Stimulated activated CD8-positive, alpha-beta memory T cell treated with anti-CD3 and anti-CD28 coated beads, Interleukin-12 subunit alpha, Interleukin-12 subunit beta, amount 100 ng/mL, for 4 hours (primary cell): ENCODE results near the gene ALG3.
A peak's percentile ranks its signal among the peaks of the same experiment; 100 is the strongest.

ENCODE experiments used
- DNase-seq: peaks from one replicate; pipeline ENCODE4 v3.0.0-alpha.2; 2020; ENCODE audit warnings: low read depth

Gene ALG3

DNA sequence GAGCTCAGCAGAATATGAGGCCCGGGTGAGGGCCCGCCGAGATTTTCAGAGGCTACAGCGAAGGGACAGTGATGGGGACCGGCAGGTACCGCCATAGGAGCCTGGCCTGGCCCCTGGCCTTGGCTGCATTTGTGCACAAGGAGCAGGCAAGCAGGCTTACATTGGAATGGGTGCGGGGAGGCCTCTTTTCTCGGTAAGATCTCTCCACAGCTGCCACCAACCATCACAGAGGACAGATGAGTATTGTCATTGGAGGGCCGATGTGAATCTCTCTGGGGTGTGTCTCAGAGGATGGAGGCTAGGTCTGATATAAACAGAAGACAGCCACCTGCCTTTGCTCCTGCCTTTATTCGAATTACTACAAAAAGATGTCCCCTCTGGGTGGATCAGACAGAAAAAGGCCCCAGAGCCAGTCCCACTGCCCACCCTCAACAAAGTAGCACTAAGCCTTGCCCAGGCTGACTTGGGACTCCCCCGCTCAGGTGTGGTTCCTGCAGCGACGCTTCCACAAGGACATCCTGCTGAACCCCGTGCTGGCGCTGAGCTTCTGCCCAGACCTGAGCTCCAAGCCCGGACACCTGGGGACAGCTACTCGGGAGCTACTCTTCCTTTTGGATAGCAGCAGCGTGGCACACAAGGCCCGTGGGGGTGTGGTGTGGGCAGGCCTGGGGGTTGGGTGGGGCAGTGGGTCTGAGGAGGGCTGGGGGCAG is 13.9 kb downstream of the ALG3 start:
- no peak for DNase-seq

DNA sequence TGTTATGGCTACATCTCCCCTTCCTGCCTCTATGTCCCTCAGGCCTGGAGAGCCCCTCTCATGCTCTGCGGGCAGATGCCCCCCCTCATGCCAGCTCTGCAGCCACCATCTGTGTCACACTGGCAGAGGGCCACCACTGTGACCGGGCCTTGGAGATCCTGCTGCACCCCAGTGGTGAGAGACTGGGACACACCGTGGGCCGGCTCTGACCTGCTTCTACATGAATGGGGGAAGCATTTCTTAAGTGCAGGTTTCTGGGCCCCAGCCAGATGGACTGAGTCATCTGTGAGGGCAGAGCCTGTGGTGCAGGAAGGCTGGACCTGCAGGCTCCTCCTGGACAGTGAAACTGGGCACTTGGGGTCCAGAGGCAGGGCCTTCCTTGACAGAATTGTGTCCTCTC is 14.5 kb downstream of the ALG3 start:
- DNase-seq = no peak

DNA sequence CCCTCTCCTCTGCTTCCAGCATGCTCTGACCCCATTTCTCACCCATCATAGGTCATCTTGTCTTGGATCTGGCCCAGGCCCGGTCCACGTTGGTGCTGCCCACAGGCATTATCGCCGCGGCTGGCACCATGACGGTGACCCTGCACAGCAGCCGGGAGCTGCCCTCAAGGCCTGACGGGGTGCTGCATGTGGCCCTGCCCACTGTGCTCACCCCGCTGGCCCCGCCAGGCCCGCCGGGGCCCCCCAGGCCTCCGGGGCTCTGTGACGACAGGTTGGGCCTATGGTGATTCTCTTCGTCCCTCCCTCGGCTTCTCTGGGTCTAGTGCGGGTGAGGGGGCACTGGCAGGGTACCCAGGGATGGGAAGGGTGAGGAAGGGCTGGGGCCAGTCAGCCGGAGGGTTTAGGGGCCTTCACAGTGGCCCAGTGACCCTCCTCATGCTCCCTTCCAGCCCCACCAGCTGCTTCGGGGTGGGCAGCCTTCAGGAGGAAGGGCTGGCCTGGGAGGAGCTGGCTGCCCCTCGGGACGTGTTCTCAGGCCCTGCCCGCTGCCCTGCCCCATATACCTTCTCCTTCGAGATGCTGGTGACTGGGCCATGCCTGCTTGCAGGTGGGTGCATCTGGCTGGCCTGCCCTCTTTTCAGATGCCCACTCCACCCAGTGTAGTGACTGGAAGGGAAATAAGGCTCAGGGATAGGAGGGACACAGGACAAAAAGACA is 15.5 kb downstream of the ALG3 start:
- DNase-seq = no peak

DNA sequence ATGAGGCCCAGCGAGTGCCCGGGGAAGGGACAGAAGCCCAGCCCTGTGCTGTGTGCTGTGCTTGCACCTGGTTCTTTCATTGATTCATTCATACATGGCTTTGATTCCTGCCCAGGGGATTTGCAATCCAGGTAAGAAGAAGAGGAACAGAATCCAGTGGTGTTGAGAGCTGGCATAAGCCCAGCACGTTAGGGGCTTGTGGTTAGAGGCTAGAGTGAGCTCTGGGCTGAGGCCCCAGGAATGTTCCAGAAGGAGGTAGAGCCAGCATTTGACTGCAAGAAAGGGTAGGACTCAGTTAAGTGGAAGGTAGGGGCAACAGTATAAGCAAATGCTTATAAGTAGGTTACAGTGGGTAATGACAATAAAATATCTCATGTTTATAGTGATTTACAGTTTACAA is 17.1 kb downstream of the ALG3 start:
- DNase-seq = no peak

DNA sequence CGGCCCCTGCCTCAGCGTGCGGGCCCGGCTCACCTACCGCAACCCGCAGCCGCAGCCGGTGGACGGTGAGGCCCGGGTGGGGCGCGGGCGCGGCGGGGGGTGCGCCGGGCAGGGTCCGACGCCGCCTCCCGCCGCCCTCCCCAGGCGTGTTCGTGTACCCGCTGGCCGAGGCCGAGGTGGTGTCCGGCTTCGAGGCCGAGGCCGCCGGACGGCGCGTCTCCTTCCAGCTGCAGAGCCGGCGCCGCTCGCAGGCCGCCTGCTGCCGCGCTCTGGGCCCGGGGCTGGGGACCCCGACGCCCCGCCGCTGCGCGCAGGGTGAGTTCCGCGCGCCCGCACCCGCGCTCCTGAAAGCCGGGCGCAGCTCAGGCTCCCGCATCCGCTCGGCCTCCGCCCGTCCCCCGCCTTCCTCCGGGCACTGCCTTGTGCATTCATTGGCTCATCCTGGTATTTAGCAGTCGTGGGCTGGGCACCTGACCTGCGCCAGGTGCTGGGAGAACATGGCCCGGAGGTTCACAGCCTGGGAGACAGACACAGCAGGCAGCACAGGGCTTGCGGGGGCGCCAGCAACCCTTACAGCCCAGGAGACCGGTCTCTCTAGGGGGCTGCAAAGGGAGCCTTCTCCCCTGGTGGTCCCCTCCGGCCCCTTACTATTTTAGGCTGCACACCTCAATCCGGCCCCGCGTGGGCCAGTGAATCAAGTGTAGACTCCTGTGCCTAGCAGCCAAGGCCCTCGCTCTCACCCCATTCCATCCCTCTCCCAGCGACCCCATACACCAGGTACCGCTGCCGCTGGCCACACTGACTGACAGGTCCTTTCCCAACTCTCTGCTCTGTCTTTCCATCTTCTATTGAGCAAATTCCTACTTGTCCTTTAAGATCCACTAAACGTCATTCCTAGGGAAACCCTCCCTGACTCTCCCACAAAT is 17.9 kb downstream of the ALG3 start:
- no peak for DNase-seq

DNA sequence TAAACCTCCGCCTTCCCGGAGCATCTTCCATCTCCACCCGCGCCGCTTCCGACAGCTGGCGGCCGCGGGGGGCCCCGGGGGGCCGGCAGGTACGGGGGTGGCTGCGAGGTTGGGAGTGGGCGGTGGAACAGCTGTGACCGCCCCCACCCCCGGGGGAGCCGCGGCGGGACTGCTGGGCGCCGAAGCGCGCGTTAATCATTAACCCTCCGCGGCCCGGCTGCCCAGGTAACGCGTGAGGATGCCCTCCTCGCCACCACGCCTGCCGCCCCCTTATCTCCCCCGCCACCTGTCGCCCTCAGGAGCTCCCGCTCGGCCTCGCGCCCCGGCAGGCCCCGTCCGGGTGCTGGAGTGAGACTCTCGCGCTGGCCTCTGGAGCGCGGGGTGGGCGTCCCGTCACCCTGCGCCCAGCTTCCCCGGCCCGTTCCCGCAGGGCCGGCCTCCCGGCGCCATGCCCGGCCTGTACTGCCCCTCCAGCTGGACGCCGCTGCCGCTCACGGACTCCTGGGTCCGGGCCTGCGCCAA is 18.6 kb downstream of the ALG3 start:
- DNase-seq = no peak

DNA sequence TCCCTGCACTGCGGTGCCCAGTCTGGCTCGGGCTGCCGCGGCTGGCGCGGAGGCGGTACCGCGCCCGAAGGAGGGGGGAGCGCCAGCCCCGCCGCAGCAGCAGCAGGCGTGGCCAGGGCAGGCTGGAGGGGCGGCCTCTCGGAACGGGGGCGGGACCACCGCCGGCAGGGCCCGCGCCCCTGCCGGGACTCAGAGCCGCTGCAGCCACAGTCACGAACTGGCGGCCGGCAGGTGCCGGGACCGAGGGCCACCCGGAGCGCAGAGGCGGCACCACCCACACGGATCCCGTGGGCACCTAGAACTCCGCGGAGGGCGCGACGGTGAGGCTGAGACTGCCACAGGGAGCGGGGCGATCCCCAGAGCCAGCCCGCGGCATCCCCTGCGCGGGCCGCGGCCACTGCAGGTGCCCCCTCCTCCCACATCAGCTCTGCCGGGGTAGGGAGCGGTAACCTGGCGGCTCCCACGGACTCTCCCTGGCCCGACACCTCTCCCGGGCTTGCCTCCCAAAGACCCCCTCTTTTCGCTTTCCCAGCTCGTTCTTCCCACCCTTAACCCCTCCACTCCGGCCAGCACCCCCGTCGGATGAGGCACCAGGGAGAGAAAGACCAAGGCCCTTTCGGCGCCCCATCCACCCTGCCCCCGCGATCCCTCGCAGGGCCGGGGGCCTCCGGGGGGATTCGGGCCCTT is 19.2 kb downstream of the ALG3 start, which contains the start of gene VWA5B2:
VWA5B2 (plus strand) TSS at position 192 of the 687 bp plus-strand sequence. CDS start 944 bp downstream, outside the sequence.
- peak; percentile 68 for DNase-seq

DNA sequence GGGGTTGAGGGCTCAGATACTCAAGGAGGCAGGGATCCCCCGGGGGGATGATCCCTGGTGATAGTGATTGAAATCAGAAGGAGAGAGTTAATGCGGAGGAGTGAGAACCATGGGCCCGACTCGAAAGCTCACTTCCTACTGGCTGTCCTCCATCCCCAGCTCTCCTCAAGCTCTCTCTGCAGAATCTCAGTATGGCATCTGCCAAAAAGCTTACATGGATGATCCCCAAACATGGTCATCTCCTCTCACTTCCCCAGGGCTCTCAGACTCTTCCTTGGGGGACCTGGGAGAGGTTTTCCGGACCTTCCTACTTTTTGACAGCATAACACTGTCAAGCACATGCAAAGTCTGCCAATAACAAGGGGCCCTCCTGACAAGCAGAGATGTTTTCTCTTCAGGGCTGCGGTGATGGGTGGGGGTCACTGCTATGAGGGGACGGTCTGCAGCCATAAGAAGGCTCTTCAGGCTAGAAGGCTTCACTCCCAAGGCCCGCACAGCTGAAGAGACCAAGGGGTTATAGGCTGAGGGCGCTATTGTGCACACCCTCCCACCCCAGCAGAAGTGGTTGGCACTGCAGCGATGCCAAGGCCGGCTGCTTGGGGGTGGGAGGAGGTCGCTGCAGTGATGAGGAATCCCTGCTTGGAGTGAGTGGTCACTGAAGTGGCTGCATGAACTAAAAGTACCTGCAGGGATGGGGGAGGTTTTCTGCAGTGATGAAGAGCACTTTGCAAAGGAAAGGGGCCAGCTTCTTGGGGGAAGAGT is 20.2 kb downstream of the ALG3 start:
- DNase-seq = no peak

DNA sequence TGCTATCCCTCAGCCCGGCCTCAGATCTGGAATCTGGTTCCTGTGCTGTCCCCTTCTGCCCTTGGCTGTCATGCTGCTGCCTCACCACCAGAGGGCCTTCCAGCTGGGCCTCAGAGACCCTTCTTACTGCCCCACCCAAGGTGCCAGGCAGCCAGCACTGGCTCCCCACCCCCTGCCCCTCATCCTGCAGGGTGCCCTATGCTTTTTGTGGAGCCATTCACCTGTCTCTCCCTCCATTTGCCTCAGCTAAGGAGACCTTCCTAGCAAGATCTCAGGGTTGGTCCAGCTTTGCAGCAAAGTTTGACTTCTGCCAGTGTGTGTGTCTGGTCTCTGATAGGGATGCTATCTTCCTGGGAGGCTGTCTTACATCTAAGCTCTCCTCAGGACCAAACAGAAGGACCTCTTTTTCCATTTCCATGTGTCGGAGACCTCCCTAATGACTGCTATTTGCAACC is 21.3 kb downstream of the ALG3 start:
- peak; percentile 32 for DNase-seq

DNA sequence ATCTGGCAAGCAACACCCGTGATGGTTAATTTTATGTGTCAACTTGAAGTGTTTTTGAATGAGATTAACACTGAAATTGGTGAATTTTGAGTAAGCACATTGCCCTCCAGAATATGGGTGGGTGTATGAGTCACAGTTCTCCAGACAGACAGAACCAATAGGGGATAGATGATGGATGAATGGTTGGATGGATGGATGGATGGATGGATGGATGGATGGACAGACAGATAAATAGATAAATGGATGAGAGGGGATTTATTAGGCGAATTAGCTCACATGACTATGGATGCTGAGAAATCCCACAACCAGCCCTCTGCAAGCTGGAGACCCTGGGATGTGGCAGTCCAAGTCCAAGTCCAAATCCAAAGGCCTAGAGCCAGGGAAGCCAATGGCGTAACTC is 24.8 kb downstream of the ALG3 start:
- no peak for DNase-seq

DNA sequence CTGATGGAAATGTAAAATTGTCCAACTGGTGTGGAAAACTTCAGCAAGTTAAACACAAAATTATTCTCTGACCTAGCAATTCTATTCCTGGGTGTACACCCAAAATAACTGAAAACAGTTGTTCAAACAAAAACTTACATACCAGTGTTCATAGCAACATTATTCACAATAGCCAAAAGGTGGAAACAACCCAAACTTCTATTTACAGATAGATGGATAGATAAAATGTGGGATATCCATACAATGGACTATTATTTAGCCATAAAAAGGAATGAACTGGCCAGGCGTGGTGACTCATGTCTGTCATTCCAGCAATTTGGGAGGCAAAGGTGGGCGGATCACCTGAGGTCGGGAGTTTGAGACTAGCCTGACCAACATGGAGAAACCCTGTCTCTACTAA is 26.2 kb downstream of the ALG3 start:
- DNase-seq = no peak

DNA sequence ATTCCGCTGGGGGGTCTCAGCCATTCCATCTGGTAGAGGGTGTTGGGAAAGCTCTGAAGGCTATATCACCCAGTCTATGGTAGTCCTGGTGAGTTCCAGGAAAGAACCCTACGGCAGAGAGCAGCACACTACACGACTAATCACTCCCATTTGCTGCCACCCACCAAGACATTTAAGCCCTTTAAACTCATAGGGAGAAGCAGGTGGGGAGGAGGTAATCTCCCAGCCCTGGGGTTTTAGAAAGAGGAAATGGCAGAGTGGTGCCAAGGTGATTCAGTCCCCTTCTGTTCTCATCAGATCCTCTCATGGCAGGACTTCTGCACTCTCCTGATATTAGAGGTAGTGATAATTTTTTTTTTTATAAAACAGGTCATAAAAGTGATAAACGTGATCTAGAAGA is 29.9 kb downstream of the ALG3 start:
- DNase-seq = no peak

DNA sequence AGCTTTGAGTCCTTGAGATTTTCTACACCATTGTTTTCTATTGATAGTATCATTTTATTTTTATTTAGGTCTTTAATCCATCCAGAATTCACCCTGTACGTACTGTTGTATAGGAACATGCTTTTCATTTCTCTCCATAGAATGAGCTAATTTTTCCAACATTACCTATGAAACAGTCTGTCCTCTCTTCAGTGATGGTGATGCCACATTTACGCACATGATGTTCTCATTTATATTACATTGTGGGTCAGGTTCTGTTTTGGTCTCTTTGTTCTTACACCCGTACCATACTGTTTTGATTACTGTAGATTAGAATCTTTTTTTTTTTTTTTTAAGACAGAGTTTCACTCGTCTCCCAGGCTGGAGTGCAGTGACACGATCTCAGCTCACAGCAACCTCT is 37.0 kb downstream of the ALG3 start:
- no peak for DNase-seq

DNA sequence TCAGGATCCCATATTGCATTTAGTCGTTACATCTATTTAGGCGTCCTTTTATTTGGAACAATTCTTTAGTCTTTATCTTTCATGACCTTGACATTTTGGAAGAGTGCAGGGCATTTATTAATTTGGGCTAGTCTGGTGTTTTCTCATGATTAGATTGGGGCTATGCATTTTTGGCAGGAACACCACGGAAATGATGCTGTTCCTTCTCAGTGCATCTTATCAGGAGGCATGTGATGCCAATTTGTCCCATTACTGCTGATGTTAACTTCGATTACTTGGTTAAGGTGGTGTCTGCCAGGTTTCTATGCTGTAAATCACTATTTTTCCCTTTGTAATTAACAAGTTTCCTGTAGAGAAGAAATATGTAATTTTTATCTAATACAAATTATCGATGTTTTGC is 37.5 kb downstream of the ALG3 start:
- no peak for DNase-seq

DNA sequence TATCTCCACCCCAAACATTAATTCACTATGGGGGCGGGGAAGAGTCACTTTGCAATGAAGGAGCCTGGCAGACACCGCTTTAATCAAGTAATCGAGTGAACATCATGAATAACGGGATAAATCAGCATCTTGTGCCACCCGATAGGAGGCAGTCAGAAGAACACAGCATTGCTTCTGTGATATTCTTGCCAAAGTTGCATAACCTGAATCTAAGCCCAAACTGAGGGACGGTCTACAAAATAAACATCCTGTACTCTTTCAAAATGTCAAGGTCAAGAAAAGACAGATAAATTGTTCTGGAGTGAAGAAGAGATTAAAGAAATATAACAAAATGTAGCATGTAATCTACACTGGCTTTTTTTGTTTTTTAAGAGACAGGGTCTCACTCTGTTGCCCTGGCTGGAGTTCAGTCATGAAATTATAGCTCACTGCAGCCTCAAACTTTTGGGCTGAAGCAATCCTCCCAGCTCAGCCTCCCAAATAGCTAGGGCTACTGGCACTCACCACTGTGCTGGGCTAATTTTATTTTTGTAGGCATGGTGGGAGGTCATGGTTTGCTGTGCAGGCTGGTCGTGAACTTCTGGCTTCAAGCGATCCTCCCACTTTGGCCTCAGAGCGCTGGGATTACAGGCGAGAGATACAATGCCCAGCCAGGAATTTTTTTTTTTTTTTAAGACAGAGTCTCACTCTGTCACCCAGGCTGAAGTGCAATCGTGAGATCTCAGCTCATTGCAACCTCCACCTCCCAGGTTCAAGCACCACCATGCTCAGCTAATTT is 39.4 kb downstream of the ALG3 start:
- no peak for DNase-seq

DNA sequence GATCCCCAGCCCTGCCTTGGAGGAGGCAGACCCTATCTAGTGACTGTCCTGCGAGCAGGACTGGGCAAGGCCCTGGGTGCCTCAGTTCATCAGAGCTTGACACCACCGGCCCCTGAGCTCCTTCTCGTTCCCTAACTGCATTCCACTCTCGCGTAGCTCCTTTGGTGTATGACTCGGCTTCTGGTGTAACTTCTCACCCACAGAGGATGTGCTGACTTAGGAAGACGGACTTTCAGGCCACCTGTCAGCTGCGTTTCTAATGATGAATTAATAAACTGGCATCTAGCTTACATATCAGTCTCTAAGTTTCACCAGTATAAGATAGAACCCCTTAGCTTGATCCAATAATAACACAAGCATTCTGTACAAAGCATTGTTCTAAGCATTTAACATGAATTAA is 45.2 kb downstream of the ALG3 start:
- DNase-seq = no peak

DNA sequence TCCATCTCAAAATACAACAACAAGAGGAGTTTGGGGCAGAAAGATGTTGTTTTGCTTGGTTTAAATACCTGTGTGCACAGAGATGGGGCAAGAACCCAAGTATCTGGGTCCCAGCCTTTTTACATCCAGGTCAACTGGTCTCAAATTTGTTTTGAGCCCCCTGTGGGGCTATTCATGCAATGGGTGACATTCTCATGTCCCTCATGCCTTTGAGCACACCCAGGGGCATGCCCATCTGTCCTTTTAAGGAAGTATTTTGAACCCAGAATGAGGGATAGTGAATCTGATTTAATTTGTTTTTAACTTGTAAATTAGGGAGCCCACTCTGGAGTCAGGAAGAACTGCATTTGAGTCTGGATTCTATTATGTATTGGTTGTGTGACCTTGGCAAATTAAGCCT is 47.9 kb downstream of the ALG3 start:
- no peak for DNase-seq

DNA sequence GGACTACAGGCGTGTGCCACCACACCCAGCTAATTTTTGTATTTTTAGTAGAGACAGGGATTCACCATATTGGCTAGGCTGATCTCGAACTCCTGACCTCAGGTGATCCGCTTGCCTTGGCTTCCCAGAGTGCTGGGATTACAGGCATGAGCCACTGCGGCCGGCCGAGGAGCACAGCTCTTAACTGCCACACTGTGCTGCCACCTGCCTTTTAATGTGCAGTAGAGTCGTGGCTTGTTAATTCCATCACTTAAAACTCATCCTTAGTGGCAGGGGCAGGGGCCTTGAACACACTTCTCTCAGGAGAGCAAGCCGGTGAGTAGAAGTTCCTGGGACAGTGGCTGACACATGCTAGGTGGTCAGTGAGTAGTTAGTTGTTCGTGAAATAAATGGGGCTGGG is 50.3 kb downstream of the ALG3 start:
- DNase-seq = no peak

DNA sequence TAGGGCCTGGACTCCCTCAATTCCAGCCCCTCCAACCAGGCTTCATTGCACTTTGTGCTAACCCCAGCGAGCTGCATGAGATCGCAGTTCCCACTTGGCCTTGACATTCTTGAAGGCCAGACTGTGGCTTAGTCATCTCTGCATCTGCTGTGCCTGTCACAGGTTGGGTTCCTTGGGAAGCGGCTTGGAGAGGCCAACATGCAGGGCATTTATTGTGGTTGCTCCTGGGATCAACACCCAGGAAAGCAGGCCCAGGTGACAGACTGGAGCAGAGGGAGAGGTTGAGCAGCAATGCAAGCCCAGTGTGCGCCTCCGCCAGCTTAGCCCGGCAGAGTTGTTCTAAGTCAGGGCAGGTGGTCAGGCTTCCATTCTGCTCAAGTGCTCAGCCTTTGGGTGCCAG is 52.2 kb downstream of the ALG3 start:
- no peak for DNase-seq

DNA sequence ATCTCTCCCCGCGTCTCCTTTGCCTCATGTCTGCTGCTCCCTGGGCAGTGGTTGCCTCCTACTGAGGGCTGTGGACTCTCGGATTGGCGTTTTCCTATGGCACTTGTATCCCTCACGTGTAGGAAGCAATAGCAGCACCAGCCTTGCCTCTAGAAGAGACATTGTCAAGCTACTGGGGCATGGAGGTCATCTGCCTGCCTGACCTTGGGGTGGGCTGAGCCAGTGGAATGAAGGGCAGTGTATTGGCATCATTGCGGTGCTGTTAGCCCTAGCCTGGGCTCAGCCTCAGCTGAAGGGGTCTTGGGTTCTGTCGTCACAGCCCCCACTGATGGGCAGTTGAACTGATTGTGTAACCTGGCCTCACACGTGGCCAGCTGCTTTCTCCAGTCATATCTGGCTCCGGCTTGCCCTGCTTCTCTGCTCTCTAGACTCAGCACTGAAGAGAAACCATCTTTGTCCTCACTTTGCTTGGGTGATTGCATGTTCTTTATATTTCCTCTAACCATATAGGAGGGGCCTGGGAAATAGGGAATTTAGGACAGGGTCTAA is 54.7 kb downstream of the ALG3 start:
- no peak for DNase-seq
